HG02840 (cell line): Measurements from ENCODE around the gene ADPRHL1.
A peak's percentile ranks its signal among the peaks of the same experiment; 100 is the strongest.
"Not testable (repeated sequence)": the region's sequence is repeated elsewhere in the genome, so short reads cannot be mapped to it uniquely, and the experiment has no call there.

Source experiments
- ATAC-seq: cut with Tn5 transposase; IDR thresholded peaks from one replicate; pipeline ENCODE4 v1.9.1; 2021; ENCODE audit warnings: mild to moderate bottlenecking, moderate library complexity, moderate number of reproducible peaks; ENCODE audit not compliant: unreplicated experiment, low FRiP score

ADPRHL1 gene

DNA sequence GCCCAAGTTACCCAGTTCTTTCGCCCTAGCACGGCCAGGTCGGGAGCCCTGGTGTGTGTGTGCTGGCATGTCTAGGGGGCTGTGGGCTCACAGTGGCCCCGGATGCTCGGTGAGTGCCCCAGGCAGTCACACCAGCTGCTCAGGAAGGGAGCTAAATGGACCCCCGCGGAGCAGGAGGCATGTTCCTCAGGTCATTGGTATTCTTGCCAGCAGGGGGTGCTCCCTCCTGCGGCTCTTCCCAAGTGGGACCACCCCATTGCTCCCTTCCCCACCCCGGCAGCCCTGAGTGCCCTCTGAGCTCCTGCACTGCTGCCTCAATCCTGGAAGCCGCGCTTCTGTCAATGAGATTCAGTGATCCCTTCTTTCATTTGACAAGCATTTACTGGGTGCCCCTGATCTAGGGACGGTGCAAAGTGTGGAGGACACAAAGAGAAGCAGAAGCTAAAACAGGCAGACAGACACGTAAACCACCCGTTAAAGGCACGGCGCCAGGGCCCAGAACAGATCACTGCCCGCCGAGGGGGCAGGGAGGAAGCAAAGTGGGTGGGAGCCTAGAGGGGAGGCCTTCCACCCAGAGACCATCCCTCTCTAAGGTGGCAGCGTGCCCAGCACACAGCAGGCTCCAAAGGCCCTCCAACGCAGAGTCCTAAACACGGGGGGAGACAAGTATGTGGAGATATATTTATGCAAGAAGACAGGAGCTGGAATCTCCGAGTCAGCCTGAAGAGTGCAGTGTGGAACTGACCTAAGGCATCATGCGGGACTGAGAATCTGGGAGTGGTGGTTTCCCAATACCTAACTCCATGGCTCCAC, 5.2 kb upstream of the ADPRHL1 start:
- no peak for ATAC-seq

DNA sequence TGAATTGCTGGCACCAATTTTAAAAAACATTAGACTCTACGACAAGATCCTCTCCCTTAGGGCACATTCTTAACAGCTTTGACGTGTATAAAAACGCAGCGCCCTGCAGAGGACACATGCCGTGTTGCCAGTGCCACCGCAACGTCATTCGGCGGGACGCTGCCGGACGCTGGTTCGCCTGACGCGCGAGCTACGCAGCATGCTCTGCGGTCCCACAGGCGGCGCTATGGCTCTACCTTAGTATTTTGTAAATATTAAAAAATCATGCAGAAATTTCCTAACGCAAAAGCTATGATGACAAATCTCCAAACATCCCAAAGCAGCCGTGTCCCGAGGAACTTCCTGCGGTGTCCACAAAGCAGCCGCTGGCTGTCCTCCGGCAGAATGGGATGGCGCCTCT, 4.2 kb upstream of the ADPRHL1 start:
- no peak for ATAC-seq

DNA sequence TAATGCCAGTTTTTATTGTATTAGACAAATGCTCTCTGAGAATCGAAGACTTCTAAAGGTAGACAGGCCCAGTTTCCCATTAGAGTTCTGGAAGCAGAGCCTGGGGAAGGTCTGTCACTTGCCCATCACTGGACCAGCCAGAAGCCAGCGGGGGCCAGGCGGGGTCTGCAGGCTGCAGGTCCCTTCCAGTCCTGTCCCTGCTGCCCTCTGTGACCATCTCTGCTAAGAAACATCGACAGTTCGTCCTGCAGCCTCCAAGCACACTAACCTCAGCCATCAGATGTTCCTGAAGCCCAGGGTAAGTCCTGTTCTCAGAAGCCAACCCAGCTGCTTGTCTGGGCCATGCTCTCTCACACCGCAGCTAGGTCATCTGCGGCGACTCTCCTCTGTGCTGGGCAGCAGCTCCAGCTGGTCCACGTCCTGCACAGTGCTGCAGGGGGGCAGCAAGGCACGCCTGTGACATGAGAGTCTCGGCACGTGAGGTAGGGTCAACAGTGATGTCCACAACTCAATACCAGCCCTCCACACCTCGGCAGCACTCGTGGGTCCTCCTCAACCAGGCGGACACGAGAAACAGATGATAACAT, 2.9 kb upstream of the ADPRHL1 start:
- ATAC-seq, result no peak

DNA sequence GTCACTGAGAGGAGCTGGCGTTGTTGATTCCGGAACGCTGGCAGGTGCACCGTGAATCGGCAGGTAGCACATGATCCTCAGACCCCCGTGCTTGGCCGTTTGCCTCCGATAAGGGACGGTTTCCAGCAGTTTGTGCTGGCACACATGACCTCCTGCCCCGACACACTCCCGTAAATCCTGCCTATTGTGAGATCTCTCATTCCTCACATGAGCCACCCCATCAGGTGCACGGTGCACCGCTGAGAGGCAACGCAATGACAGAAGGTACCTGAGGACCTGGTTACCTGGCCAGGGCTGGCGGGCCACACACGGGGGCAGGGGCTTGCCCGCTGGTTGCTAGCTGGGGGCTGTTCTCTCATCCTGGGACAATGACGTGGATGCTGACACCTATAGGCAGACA, 2.1 kb upstream of the ADPRHL1 start:
- ATAC-seq, result no peak

DNA sequence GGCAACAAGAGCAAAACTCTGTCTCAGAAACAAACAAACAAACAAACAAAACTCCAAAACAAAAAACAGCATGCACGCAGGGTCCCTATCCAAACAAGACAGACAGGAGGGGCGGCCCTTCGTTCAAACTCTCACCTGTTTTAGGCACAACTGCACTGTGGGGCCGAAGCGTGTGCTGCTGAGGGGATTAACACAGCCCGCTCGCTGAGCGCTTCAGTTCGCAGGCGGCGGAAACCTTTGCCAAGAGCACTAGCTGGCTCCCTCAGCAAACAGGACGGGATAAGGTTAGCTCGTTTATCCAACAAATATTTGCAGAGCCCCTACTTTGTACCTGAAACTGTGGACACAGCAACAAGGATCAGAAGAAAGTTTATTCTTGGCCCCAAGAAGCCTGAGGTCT, 1.6 kb upstream of the ADPRHL1 start:
- no peak for ATAC-seq

DNA sequence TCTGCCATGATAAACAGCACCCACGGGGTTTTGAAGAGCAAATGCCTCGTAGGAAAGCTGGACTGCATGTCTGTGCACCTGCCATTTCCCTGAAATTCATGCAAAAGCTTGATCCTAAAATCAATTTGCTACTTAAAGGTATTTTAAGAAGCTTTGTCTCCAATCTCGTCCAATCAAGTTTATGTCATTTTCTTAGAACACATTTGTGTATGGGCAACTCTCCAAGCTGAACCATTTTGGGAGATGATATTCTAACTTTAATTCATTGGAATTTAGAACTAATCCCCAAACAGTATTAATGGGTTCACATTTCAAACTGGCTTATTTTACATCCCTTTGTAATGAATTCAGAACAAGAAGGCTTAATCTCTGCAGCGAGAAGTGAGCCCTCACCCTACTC, 822 bp downstream of the ADPRHL1 start:
- no peak for ATAC-seq

DNA sequence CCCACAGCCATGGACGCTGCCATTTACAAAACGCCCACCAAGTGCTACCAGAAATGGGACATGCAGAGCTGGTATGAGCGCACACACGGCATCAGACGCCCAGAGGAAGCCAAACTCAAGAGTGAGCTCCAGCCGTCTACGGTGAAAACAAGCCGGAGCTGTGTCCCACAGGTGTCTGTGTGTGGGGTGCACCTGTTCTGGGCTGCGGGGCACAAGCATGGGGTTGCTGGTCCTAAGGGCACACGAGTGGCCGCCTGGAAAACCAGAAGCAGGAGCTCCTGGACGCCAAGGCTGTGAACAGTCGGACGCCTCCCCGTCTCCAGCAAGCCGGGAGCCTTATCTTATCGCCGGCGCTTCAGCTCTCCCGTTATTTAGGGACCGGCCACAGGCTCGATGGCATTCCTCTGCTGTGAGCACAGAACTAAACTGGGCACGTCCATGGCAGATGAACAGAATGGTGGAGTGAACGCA, 1.3 kb downstream of the ADPRHL1 start:
- ATAC-seq, result no peak

DNA sequence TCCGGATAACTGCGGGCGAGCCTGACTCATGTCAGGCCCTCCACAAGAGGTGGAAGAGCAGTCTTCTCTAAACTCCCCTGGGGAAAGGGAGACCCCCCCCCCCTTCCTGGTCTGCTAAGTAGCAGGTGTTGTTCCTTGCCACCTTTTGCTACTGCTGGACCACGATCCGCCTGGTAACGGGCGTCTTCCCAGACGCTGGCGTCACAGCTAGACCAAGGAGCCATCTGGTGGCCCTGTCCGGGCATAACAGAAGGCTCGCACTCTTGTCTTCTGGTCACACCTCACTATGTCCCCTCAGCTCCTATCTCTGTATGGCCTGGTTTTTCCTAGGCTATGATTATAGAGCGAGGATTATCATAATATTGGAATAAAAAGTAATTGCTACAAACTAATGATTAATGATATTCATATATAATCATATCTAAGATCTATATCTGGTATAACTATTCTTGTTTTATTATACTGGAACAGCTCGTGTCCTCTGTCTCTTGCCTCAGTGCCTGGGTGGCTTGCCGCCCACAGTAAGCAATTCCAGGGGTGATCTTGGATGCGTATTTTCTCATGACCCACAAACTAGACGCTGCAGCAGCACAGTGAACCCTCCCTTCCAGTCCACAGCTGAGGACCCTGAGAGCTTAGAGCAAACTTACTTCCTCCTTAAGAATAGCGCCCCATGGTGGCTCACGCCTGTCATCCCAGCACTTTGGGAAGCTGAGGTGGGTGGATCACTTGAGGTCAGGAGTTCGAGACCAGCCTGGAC, 2.2 kb downstream of the ADPRHL1 start:
- ATAC-seq, result not testable (repeated sequence)

DNA sequence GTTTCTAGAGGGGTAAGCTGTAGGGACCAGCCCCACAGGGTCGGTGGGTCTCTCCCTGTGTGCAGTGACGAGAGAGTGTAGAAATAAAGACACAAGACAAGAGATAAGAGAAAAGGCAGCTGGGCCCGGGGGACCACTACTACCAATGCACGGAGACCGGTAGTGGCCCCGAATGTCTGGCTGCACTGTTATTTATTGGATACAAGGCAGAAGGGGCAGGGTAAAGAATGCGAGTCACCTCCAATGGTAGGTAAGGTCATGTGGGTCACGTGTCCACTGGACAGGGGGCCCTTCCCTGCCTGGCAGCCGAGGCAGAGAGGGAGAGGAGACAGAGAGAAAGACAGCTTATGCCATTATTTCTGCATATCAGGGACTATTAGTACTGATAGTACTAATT, 2.9 kb downstream of the ADPRHL1 start:
- not testable (repeated sequence) for ATAC-seq

DNA sequence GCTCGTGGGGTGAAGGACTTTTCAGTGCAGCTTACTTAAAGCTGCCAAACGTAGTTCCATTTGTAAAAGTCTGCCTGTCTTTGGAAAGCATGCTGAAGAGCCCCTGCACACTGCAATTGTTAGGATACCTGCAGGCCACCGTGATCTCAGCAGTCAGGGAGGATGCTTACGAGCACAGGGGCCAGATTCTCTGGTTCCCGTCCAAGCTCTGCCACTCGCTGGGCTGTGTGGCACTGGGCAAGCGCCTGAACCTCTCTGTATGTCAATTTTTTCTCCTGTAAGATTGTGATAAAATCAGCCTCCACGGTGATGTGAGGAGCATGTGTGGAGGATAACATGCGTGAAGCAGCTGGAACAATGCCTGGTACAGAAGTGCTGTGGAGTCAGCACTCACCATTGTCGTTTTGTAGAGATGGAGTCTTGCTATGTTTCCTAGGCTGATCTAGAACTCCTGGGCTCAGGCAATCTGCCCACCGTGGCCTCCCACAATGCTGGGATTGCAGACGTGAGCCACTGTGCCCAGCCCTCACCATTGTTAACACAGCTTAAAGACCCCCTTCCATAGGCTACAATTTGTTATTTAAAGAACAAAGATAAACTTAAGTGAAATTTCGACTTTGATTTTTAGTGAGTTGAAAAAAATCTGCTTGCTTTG, 3.5 kb downstream of the ADPRHL1 start:
- no peak for ATAC-seq

DNA sequence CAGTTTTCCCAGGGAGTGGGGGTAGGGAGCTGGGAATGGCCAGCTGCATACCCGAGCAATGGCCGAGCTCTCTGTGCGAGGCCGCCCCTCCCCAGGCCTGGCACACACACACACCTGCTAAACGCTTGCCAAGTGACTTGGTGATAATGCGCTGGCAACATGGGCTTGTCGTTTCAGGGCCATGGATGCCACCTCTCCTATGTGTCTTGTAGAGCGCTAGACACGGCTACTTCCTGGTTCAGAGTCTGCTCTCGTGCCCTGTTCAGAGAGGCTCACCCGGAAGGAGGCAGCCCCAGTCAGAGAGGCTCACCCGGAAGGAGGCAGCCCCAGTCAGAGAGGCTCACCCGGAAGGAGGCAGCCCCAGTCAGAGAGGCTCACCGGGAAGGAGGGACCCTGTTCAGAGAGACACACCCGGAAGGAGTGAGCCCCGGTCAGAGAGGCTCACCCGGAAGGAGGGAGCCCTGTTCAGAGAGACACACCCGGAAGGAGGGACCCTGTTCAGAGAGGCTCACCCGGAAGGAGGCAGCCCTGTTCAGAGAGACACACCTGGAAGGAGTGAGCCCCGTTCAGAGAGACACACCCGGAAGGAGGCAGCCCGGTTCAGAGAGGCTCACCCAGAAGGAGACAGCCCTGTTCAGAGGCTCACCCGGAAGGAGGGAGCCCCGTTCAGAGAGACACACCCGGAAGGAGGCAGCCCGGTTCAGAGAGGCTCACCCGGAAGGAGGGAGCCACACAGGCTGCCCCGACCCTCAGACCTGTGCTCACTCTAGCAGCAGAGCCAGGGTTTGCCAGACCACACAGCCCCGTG, 4.2 kb downstream of the ADPRHL1 start:
- no peak for ATAC-seq

DNA sequence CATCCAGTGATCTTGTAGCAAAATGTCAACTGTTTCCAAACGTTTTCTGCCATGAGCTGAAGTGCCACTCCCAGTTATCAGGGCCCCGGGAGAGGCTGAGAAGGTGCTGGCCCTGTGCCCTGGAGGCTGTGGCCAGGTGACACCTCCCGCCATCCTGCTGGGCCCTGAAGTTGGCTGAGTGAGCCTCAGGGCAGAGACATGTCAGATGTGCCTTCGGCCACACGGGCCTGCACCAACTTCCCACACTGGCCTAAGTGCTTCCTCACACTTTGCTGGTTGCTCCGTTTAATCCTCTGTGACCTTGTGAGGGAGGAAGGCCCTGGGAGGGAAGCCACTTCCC, 4.8 kb downstream of the ADPRHL1 start:
- no peak for ATAC-seq

DNA sequence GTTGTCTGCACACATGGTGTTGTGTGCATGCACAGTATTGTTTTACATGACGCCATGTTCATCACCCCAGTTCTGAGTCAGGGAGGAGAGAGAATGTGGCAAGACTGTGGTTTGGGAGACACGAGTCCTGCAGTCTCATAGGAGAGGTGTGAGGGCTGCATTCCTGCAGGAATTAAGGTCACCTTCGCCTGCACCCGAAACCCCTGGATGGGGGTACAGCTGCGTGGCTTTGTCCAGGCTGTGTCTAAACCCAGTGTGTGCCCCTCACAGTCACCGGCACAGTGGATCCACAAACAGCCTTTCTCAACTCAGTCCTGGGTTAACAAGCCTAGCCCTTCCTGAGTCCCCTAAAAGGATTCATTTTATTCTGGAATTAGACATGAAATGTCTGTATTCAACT, 5.7 kb downstream of the ADPRHL1 start:
- ATAC-seq, result no peak

DNA sequence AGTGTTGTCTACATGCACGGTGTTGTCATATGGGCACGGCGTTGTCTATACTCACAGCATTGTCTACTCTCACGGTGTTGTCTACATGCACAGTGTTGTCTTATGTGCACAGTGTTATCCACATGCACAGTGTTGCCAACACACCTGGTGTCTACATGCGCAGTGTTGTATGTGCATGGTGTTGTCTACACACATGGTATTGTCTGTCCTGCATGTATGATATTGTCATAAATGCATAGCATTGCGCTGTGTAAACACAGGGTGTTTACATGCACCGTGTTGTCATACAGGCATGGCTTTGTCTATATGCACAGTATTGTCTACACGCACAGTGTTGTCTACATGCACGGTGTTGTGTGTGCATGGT, 6.8 kb downstream of the ADPRHL1 start:
- ATAC-seq, result peak; percentile 39

DNA sequence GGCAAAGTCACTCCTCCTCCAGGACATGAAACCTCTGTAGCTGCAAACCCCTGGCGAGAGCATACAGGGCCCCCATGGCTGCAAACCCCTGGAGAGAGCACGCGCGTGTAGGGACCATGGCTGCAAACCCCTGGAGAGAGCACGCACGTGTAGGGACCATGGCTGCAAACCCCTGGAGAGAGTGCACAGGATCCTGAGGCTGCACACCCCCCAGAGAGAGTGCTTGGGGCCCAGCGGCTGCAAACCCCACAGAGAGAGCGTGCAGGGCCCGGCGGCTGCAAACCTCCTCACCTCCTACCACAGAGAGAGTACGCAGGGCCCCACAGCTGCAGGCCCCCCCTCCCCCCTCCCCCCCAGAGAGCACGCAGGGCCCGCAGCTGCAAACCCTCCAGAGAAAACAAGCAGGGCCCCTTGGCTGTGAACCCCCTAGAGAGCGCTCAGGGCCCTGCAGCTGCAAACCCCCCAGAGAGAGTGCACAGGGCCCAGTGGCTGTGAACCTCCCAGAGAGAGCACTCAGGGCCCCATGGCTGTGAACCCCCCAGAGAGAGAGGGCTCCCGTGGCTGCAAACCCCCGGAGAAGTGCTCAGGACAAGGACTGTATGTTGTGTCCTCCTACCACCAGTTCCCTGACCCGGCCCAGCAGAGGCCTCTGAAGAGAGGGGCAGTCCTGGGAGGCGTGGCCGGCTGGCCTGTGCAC, 7.3 kb downstream of the ADPRHL1 start:
- peak; percentile 57 for ATAC-seq

DNA sequence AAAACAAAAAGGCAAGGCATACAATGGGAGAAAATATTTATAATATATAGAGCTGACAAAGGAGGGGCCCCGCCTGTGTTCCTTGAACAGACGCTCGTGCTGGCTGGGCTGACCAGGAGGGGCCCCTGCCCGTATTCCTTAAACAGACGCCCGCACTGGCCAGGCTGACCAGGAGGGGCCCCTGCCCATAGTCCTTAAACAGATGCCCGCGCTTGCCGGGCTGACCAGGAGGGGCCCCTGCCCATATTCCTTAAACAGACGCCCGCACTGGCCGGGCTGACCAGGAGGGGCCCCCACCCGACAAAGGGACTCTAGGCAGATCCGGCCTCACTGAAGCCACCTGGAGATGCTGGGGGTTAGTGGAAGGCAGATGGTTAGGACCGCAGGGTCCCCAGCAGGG, 9.3 kb downstream of the ADPRHL1 start:
- no peak for ATAC-seq

DNA sequence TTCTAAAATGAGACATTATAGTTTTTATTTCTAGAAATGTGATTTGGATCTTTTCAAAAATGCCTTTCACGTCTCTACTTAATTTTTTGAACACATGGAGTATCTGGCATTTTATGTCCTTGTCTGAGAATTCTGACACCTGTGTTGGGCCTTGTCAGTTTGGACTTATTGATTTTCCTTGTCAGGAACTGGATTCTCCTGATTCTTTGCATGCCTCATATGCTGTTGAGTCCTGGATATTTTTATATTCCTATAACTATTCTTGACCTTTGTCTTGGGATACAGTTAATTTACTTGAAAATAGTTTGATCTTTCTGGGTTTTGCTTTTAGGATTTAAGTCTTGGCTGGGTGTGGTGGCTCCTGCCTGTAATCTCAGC, 10.3 kb downstream of the ADPRHL1 start:
- no peak for ATAC-seq

DNA sequence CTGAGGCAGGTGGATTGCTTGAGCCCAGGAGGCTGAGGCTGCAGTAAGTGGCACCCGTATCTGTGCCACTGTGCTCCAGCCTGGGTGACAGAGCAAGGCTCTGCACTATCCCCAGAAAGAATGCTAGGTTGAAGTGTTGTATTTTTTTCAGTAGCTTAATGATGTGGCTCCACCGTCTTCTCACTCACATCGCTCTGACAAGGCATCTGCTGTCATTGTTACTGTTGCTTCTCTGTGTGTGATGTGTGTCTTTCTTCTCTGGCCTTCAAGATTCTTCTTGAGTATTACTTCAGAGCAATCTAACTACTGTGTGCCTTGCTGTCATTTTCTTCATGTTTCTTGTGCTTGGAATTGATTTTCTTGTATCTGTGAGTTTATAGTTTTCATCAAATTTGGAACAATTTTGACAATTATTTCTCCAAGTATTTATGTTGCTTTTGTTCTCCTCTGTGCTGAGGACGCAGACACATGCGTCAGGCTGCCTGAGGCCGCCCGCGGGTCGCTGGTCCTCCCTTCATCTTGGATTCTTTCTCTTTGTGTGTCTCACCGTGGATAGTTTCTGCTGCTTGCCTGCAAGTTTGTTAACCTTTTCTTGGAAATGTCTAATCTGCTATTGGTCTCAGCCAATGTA, 10.8 kb downstream of the ADPRHL1 start:
- no peak for ATAC-seq

DNA sequence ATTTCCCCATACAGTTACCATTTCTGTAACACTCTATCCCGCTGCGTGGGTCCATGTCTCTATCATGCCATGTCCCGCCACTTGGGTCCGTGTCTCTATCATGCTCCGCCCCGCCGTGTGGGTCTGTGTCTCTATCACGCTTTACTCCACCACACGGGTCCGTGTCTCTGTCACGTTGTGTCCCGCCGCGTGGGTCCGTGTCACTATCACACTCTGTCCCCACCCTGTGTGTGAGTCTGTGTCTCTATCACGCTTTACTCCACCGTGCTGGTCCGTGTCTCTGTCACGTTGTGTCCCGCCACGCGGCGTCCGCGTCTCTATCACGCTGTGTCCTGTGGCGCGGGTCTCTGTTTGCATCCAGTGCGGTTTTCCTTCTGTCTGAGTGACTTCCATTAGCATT, 11.6 kb downstream of the ADPRHL1 start:
- no peak for ATAC-seq
